ENCODE measurements around the gene OR51Q1.

OR51Q1 gene

DNA sequence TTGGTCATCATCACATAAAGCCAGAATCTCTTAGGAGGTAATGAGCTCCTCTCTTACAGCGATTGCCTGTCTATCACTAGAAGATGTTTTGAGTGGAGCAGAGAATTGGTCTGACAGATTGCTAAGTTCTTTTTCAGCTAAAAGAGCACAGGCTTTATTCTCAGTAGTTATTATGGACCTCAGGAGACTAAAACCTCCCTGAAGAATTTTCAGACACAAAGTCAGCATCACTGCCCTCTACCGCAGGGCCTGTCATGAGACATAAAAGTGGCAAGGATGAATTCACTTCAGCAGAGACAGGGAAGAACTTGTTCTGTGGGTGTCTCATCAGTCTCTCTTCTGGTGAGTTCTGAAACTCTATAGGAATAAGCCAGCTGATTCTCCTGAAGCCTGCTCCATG, 27.1 kb downstream of the OR51Q1 start, which contains the start of gene OR51I2:
OR51I2 (plus strand) TSS at position 301 of the 400 bp plus-strand sequence. CDS start 4,166 bp downstream, outside the sequence.
- no peak for TF ChIP-seq CTCF (IDR thresholded peaks at IDR 0.05)
- Mint-ChIP-seq H3K9me3 (no peaks in the 10 kb centered on the region), H3K36me3 (ENCODE audit: low read depth) (no peaks in the 10 kb centered on the region), H3K4me3 (no peak within 1 kb of the TSS), H3K4me1 (no peaks in the 10 kb centered on the region), H3K27ac (no peak within 1 kb of the TSS), H3K27me3 (ENCODE audit: low read depth, poor library complexity) (peaks cover 16% of the 10 kb centered on the region)
- DNase-seq = no peak

GRCh38 chr11:5449432-5449831, 27.5 kb downstream of the OR51Q1 start:
- no peaks in the 10 kb centered on the region for H3K4me1 Mint-ChIP-seq
- no peak for TF ChIP-seq CTCF (IDR thresholded peaks at IDR 0.05)
- no peak for DNase-seq
- H3K9me3 Mint-ChIP-seq = no peaks in the 10 kb centered on the region
- no peak overlapping the region for H3K27ac Mint-ChIP-seq
- H3K4me3 Mint-ChIP-seq = no peak overlapping the region
- no peaks in the 10 kb centered on the region for H3K36me3 Mint-ChIP-seq (ENCODE audit: low read depth)
- H3K27me3 Mint-ChIP-seq (ENCODE audit: low read depth, poor library complexity) = peaks cover 17% of the 10 kb centered on the region

DNA sequence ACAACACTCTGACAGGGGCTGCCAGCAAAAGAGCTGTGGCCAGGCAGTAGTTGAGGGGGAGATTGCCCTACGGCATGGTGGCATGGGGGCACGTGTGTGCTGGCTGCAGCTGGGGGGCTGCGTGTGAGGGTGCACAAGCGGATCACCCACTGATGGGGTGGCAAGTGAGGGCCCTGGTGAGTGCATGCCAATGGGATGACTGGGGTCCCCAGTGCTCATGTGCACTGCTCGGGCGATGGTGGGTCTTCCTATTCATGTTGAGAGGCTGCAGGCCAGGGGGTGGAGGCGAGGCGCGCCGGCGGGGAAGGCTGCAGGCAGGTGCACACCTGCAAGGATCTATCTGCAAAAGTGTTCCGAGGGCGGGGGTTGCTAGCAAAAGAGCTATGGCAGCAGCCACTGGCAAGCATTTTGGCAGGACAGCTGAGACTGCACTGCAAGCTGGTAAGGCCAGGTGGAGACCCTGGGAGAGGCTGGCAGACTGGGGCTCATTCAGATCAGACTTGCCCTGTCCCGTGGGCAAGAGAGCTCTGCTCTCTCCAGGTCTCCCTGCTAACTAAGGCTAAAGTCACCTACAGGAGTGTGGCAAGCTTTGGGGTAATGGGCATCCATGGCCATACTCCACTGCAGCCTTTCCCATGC, 39.2 kb downstream of the OR51Q1 start:
- H3K36me3 Mint-ChIP-seq (ENCODE audit: low read depth) = no peaks in the 10 kb centered on the region
- DNase-seq = no peak
- TF ChIP-seq CTCF (IDR thresholded peaks at IDR 0.05) = no peak
- H3K27ac Mint-ChIP-seq = no peak overlapping the region
- no peaks in the 10 kb centered on the region for H3K9me3 Mint-ChIP-seq
- H3K27me3 Mint-ChIP-seq (ENCODE audit: low read depth, poor library complexity) = no peaks in the 10 kb centered on the region
- H3K4me1 Mint-ChIP-seq = no peaks in the 10 kb centered on the region
- H3K4me3 Mint-ChIP-seq = no peak overlapping the region

GRCh38 chr11:5467527-5467926, 45.6 kb downstream of the OR51Q1 start:
- peaks cover 3% of the 10 kb centered on the region for H3K9me3 Mint-ChIP-seq
- no peak overlapping the region for H3K27ac Mint-ChIP-seq
- no peak for TF ChIP-seq CTCF (IDR thresholded peaks at IDR 0.05)
- no peaks in the 10 kb centered on the region for H3K36me3 Mint-ChIP-seq (ENCODE audit: low read depth)
- peaks cover 7% of the 10 kb centered on the region for H3K27me3 Mint-ChIP-seq (ENCODE audit: low read depth, poor library complexity)
- no peak overlapping the region for H3K4me3 Mint-ChIP-seq
- no peak for DNase-seq
- no peaks in the 10 kb centered on the region for H3K4me1 Mint-ChIP-seq
